ENCODE measurements around the gene ZCCHC14.

Gene ZCCHC14

GRCh38 chr16:87421003-87421912 lies 71.6 kb downstream of the ZCCHC14 start:
- Histone ChIP-seq H3K27me3 (replicated peaks; ENCODE audit: control insufficient read depth, insufficient read depth, low read length, poor library complexity, severe bottlenecking) (no peaks in the 10 kb centered on the region), H3K4me1 (ENCODE audit: control insufficient read depth, insufficient read depth, low read length, poor library complexity, severe bottlenecking) (no peaks in the 10 kb centered on the region), H3K36me3 (ENCODE audit: control insufficient read depth, insufficient read depth, low read length) (peaks cover 39% of the 10 kb centered on the region), H3K4me3 (ENCODE audit: insufficient read depth, low read depth, low read length, poor library complexity, severe bottlenecking) (no peak overlapping the region), H3K27ac (ENCODE audit: insufficient read depth, low read length, poor library complexity, severe bottlenecking) (no peak overlapping the region), H3K9me3 (ENCODE audit: control insufficient read depth, low read length) (no peaks in the 10 kb centered on the region)
- no peak for DNase-seq

- peaks cover 42% of the 10 kb centered on the region for H3K36me3 ChIP-seq (ENCODE audit: control insufficient read depth, insufficient read depth, low read length)
- no peaks in the 10 kb centered on the region for H3K9me3 ChIP-seq (ENCODE audit: control insufficient read depth, low read length)
- no peak overlapping the region for H3K27ac ChIP-seq (ENCODE audit: insufficient read depth, low read length, poor library complexity, severe bottlenecking)
- H3K4me1 ChIP-seq (ENCODE audit: control insufficient read depth, insufficient read depth, low read length, poor library complexity, severe bottlenecking): no peaks in the 10 kb centered on the region
- no peak for DNase-seq
- H3K4me3 ChIP-seq (ENCODE audit: insufficient read depth, low read depth, low read length, poor library complexity, severe bottlenecking): no peak overlapping the region
- no peaks in the 10 kb centered on the region for H3K27me3 ChIP-seq (replicated peaks; ENCODE audit: control insufficient read depth, insufficient read depth, low read length, poor library complexity, severe bottlenecking)
These were observed 72.5 kb downstream of the ZCCHC14 start for GRCh38 chr16:87420026-87421002.

- Histone ChIP-seq H3K4me3 (ENCODE audit: insufficient read depth, low read depth, low read length, poor library complexity, severe bottlenecking) (no peak overlapping the region), H3K36me3 (ENCODE audit: control insufficient read depth, insufficient read depth, low read length) (peaks cover 37% of the 10 kb centered on the region), H3K27me3 (replicated peaks; ENCODE audit: control insufficient read depth, insufficient read depth, low read length, poor library complexity, severe bottlenecking) (no peaks in the 10 kb centered on the region), H3K27ac (ENCODE audit: insufficient read depth, low read length, poor library complexity, severe bottlenecking) (no peak overlapping the region), H3K9me3 (ENCODE audit: control insufficient read depth, low read length) (no peaks in the 10 kb centered on the region), H3K4me1 (ENCODE audit: control insufficient read depth, insufficient read depth, low read length, poor library complexity, severe bottlenecking) (no peaks in the 10 kb centered on the region)
- no peak for DNase-seq
These were observed 74.2 kb downstream of the ZCCHC14 start for GRCh38 chr16:87418644-87419043.

GRCh38 chr16:87418216-87418615 lies 74.6 kb downstream of the ZCCHC14 start:
- Histone ChIP-seq H3K27ac (ENCODE audit: insufficient read depth, low read length, poor library complexity, severe bottlenecking) (no peak overlapping the region), H3K27me3 (replicated peaks; ENCODE audit: control insufficient read depth, insufficient read depth, low read length, poor library complexity, severe bottlenecking) (no peaks in the 10 kb centered on the region), H3K4me3 (ENCODE audit: insufficient read depth, low read depth, low read length, poor library complexity, severe bottlenecking) (no peak overlapping the region), H3K36me3 (ENCODE audit: control insufficient read depth, insufficient read depth, low read length) (peaks cover 41% of the 10 kb centered on the region), H3K4me1 (ENCODE audit: control insufficient read depth, insufficient read depth, low read length, poor library complexity, severe bottlenecking) (no peaks in the 10 kb centered on the region), H3K9me3 (ENCODE audit: control insufficient read depth, low read length) (no peaks in the 10 kb centered on the region)
- DNase-seq: no peak

- Histone ChIP-seq H3K4me3 (ENCODE audit: insufficient read depth, low read depth, low read length, poor library complexity, severe bottlenecking) (no peak overlapping the region), H3K27me3 (replicated peaks; ENCODE audit: control insufficient read depth, insufficient read depth, low read length, poor library complexity, severe bottlenecking) (no peaks in the 10 kb centered on the region), H3K27ac (ENCODE audit: insufficient read depth, low read length, poor library complexity, severe bottlenecking) (no peak overlapping the region), H3K9me3 (ENCODE audit: control insufficient read depth, low read length) (no peaks in the 10 kb centered on the region), H3K4me1 (ENCODE audit: control insufficient read depth, insufficient read depth, low read length, poor library complexity, severe bottlenecking) (no peaks in the 10 kb centered on the region), H3K36me3 (ENCODE audit: control insufficient read depth, insufficient read depth, low read length) (peaks cover 45% of the 10 kb centered on the region)
- no peak for DNase-seq
These were observed 75.3 kb downstream of the ZCCHC14 start for GRCh38 chr16:87417528-87417910.

- Histone ChIP-seq H3K4me3 (ENCODE audit: insufficient read depth, low read depth, low read length, poor library complexity, severe bottlenecking) (no peak overlapping the region), H3K27ac (ENCODE audit: insufficient read depth, low read length, poor library complexity, severe bottlenecking) (no peak overlapping the region), H3K27me3 (replicated peaks; ENCODE audit: control insufficient read depth, insufficient read depth, low read length, poor library complexity, severe bottlenecking) (no peaks in the 10 kb centered on the region), H3K36me3 (ENCODE audit: control insufficient read depth, insufficient read depth, low read length) (peaks cover 46% of the 10 kb centered on the region), H3K9me3 (ENCODE audit: control insufficient read depth, low read length) (no peaks in the 10 kb centered on the region), H3K4me1 (ENCODE audit: control insufficient read depth, insufficient read depth, low read length, poor library complexity, severe bottlenecking) (no peaks in the 10 kb centered on the region)
- DNase-seq: no peak
These were observed 75.8 kb downstream of the ZCCHC14 start for GRCh38 chr16:87416826-87417527.

GRCh38 chr16:87415441-87415840 lies 77.4 kb downstream of the ZCCHC14 start:
- no peak overlapping the region for H3K27ac ChIP-seq (ENCODE audit: insufficient read depth, low read length, poor library complexity, severe bottlenecking)
- peaks cover 48% of the 10 kb centered on the region for H3K36me3 ChIP-seq (ENCODE audit: control insufficient read depth, insufficient read depth, low read length)
- DNase-seq: no peak
- H3K4me3 ChIP-seq (ENCODE audit: insufficient read depth, low read depth, low read length, poor library complexity, severe bottlenecking): no peak overlapping the region
- H3K4me1 ChIP-seq (ENCODE audit: control insufficient read depth, insufficient read depth, low read length, poor library complexity, severe bottlenecking): no peaks in the 10 kb centered on the region
- no peaks in the 10 kb centered on the region for H3K27me3 ChIP-seq (replicated peaks; ENCODE audit: control insufficient read depth, insufficient read depth, low read length, poor library complexity, severe bottlenecking)
- no peaks in the 10 kb centered on the region for H3K9me3 ChIP-seq (ENCODE audit: control insufficient read depth, low read length)

GRCh38 chr16:87414251-87414680 lies 78.6 kb downstream of the ZCCHC14 start:
- no peaks in the 10 kb centered on the region for H3K27me3 ChIP-seq (replicated peaks; ENCODE audit: control insufficient read depth, insufficient read depth, low read length, poor library complexity, severe bottlenecking)
- no peak overlapping the region for H3K27ac ChIP-seq (ENCODE audit: insufficient read depth, low read length, poor library complexity, severe bottlenecking)
- no peaks in the 10 kb centered on the region for H3K4me1 ChIP-seq (ENCODE audit: control insufficient read depth, insufficient read depth, low read length, poor library complexity, severe bottlenecking)
- DNase-seq: no peak
- no peak overlapping the region for H3K4me3 ChIP-seq (ENCODE audit: insufficient read depth, low read depth, low read length, poor library complexity, severe bottlenecking)
- H3K36me3 ChIP-seq (ENCODE audit: control insufficient read depth, insufficient read depth, low read length): peaks cover 53% of the 10 kb centered on the region
- no peaks in the 10 kb centered on the region for H3K9me3 ChIP-seq (ENCODE audit: control insufficient read depth, low read length)

- Histone ChIP-seq H3K36me3 (ENCODE audit: control insufficient read depth, insufficient read depth, low read length) (peaks cover 59% of the 10 kb centered on the region), H3K4me3 (ENCODE audit: insufficient read depth, low read depth, low read length, poor library complexity, severe bottlenecking) (no peak overlapping the region)
- no peak for DNase-seq
These were observed 79.8 kb downstream of the ZCCHC14 start for GRCh38 chr16:87412996-87413421.

More at GRCh38 chr16:87412996-87413421, 79.8 kb downstream of the ZCCHC14 start:
- Histone ChIP-seq H3K27ac (ENCODE audit: insufficient read depth, low read length, poor library complexity, severe bottlenecking) (no peak overlapping the region), H3K27me3 (replicated peaks; ENCODE audit: control insufficient read depth, insufficient read depth, low read length, poor library complexity, severe bottlenecking) (no peaks in the 10 kb centered on the region), H3K9me3 (ENCODE audit: control insufficient read depth, low read length) (no peaks in the 10 kb centered on the region), H3K4me1 (ENCODE audit: control insufficient read depth, insufficient read depth, low read length, poor library complexity, severe bottlenecking) (no peaks in the 10 kb centered on the region)
